ENCODE measurements around the gene POU3F2.

POU3F2 gene

GRCh38 chr6:98831959-98832283, 2.5 kb upstream of the POU3F2 start:
- ChIA-PET POLR2A (interaction anchor here (1.3 to 1.5 kb wide), 2 partner anchors 8 to 13 kb away, joined by 4 read pairs; no protein-coding TSS in a partner anchor), CTCF (no interaction called here)
- no peak for DNase-seq (ENCODE audit: extremely low spot score)
- no peak for TF ChIP-seq FOXM1 (IDR thresholded peaks at IDR 0.05; ENCODE audit: borderline replicate concordance)
- TF ChIP-seq FOXK2 (IDR thresholded peaks at IDR 0.05) = no peak
- TF ChIP-seq LEF1 (IDR thresholded peaks at IDR 0.05; ENCODE audit: borderline replicate concordance) = no peak
- no peak for TF ChIP-seq CTBP1 (IDR thresholded peaks at IDR 0.05; ENCODE audit: borderline replicate concordance)
- TF ChIP-seq SUZ12 (IDR thresholded peaks at IDR 0.05) = no peak
- TF ChIP-seq PKNOX1 (IDR thresholded peaks at IDR 0.05) = no peak
- TF ChIP-seq ARNT (IDR thresholded peaks at IDR 0.05) = no peak
- TF ChIP-seq TARDBP (IDR thresholded peaks at IDR 0.05) = no peak
- TF ChIP-seq NFRKB (IDR thresholded peaks at IDR 0.05) = no peak
- no peak for TF ChIP-seq HDGF (IDR thresholded peaks at IDR 0.05; ENCODE audit: borderline replicate concordance)
- no peak for TF ChIP-seq BHLHE40 (IDR thresholded peaks at IDR 0.05; ENCODE audit: borderline replicate concordance)
- no peak for TF ChIP-seq L3MBTL2 (conservative IDR thresholded peaks at IDR 0.05)

DNA sequence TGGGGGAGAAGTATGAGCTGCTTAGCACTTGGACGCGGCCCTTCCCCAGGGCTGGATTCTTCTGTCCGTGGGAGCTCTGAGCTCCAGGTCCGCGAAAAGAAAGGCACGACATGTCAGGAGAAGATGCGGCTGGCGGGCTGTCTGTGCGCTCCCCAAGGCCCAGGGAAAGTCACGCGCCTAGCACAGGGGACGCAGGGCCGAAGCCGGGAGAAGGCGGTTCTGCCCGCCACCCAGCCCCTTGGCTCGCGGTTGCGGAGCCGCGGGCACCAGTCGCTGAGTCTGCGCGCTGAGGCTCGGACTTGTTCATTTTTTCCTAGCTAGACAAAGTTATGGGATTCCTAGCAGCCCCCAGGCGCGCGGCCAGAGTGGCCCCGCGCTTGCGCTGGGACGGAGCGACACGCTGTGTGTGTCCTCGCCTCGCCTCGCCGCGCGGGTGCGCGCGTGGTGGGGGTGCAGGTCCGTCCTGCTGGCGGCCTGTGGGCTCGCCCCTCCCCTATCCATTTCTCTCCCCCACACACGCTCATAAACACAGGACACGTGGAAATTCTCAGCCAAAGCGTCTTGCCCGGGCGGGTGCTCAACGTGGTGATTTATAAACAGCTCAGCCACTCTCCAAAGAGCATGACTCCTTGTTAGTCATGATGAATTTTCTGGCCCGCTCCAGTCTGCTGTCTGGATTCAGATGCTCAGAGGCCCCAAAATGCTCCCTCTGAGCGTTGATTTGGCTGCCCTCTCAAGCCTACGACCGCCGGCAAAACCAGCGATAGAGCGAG, 1.9 kb upstream of the POU3F2 start:
- no peak for DNase-seq (ENCODE audit: extremely low spot score)
- no peak for TF ChIP-seq FOXK2 (IDR thresholded peaks at IDR 0.05)
- peak; percentile 43; the same call in 1 of the 2 replicates for TF ChIP-seq L3MBTL2 (conservative IDR thresholded peaks at IDR 0.05)
- ChIA-PET CTCF (interaction anchor here (1.3 kb wide), 1 partner anchor 11 kb away, joined by 3 read pairs; no protein-coding TSS in a partner anchor), POLR2A (interaction anchor here (1.2 to 1.5 kb wide), 4 partner anchors 9 to 55 kb away, joined by 3 to 4 read pairs (median 4); no protein-coding TSS in a partner anchor)

- POLR2A ChIA-PET = interaction anchor here (1.2 to 1.5 kb wide), 4 partner anchors 9 to 56 kb away, joined by 3 to 4 read pairs (median 4); no protein-coding TSS in a partner anchor
- TF ChIP-seq NFRKB (IDR thresholded peaks at IDR 0.05) = no peak
- TF ChIP-seq TARDBP (IDR thresholded peaks at IDR 0.05) = no peak
- no peak for TF ChIP-seq ZNF384 (IDR thresholded peaks at IDR 0.05)
- TF ChIP-seq CTBP1 (IDR thresholded peaks at IDR 0.05; ENCODE audit: borderline replicate concordance) = peak; percentile 63; the same call in 1 of the 2 replicates
- no peak for TF ChIP-seq LEF1 (IDR thresholded peaks at IDR 0.05; ENCODE audit: borderline replicate concordance)
- TF ChIP-seq HDGF (IDR thresholded peaks at IDR 0.05; ENCODE audit: borderline replicate concordance) = no peak
- TF ChIP-seq PKNOX1 (IDR thresholded peaks at IDR 0.05) = no peak
- no peak for TF ChIP-seq SP1 (IDR thresholded peaks at IDR 0.05)
- TF ChIP-seq L3MBTL2 (conservative IDR thresholded peaks at IDR 0.05) = peak; percentile 75
- CTCF ChIA-PET = interaction anchor here (1.3 kb wide), 1 partner anchor 12 kb away, joined by 3 read pairs; no protein-coding TSS in a partner anchor
- no peak for DNase-seq (ENCODE audit: extremely low spot score)
Measured at GRCh38 chr6:98833057-98833306, 1.4 kb upstream of the POU3F2 start.

DNA sequence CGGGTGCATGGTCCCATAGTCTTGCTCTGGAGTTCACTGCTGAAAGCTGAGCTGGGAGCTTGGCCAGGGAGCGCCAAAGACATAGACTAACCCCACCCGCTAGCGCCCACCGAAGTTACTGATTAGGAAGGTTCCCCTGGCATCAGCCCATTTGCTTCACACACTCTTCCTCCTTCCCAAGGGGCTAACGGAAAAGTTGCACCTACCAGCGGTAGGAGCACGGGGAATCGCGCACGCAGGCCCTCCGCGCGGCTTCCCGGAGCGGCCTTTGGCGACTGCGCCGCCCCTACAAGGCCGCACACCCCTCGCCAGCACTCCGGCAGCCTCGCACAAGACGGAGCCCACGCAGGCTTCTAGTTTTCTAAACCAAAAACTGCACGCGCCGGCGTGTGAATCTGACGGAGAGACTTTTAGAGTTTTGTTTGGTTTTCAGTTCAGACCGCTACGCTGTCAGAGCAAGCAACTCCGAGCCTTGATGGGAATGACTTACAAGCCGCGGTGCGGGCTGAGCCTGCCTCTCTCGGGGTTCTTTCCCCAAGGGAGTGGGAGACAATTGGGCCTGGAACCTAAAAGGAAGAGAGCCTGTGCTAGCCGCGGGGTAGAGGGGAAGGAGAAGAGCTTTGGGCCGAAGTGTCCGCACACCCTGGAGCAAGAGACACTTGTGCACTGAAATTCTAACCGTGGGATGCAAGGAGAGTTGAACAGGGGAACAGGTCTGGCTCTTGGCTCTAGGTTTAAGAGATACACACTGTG, 891 bp upstream of the POU3F2 start:
- CTCF ChIA-PET = interaction anchor here (0.5 to 1.3 kb wide), 3 partner anchors 12 to 286 kb away, joined by 3 to 4 read pairs (median 3); no protein-coding TSS in a partner anchor
- peak; percentile 51 for DNase-seq (ENCODE audit: extremely low spot score)
- TF ChIP-seq PKNOX1 (IDR thresholded peaks at IDR 0.05) = no peak
- no peak for TF ChIP-seq FOXM1 (IDR thresholded peaks at IDR 0.05; ENCODE audit: borderline replicate concordance)
- no peak for TF ChIP-seq TARDBP (IDR thresholded peaks at IDR 0.05)
- POLR2A ChIA-PET = interaction anchor here (0.8 to 1.5 kb wide), 7 partner anchors 10 to 114 kb away, joined by 3 to 5 read pairs (median 3); partner anchors contain the start of gene FBXL4

- no peak for DNase-seq (ENCODE audit: extremely low spot score)
- TF ChIP-seq TARDBP (IDR thresholded peaks at IDR 0.05) (no peak), ARNT (IDR thresholded peaks at IDR 0.05) (no peak), HDGF (IDR thresholded peaks at IDR 0.05; ENCODE audit: borderline replicate concordance) (no peak), ELF4 (IDR thresholded peaks at IDR 0.05) (no peak), SUZ12 (IDR thresholded peaks at IDR 0.05) (no peak), L3MBTL2 (conservative IDR thresholded peaks at IDR 0.05) (peak; percentile 87)
- CTCF ChIA-PET = interaction anchor here (0.6 kb wide), 3 partner anchors 12 to 1780 kb away, joined by 3 to 9 read pairs (median 4); no protein-coding TSS in a partner anchor
- POLR2A ChIA-PET = interaction anchor here (0.6 to 1.1 kb wide), 2 partner anchors 58 to 1134 kb away, joined by 3 read pairs; no protein-coding TSS in a partner anchor
Measured at GRCh38 chr6:98835149-98836024, 1.0 kb downstream of the POU3F2 start.

Measured in HEK293T (cell line).